GM18870 (cell line): ENCODE results near the gene PTPRN2.
"Not testable (repeated sequence)": the region's sequence is repeated elsewhere in the genome, so short reads cannot be mapped to it uniquely, and the experiment has no call there.

Source experiments
- ATAC-seq: cut with Tn5 transposase; IDR thresholded peaks from one replicate; pipeline ENCODE4 v1.9.1; 2021; ENCODE audit warnings: moderate library complexity; ENCODE audit not compliant: unreplicated experiment

PTPRN2 gene

DNA sequence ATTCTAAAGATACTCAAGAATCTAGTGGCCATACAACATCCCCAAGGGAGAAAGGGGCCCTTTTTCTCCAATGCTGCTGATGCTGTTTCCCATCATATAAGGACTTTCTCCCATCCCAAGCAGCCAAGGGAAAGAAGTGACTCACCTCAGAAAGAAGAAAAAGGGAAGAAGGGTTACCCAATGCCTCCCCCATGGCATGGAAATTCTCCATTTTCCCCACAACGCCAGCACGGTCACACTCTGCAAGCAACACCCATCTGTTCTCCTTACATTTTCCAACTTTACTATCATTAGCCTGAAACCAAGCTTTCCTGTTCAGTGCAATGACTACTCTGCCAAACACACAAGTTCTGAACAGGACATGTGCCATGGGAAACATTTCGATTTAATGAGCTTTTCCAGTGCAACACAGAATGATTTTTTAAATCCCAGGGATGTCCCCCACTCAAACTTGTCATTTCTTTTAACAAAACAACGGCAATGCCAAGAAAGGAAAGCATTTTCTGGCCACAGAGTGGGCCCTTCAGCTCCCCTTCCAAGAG, 67.9 kb downstream of the PTPRN2 start:
- no peak for ATAC-seq

- no peak for ATAC-seq
Measured at GRCh38 chr7:158518980-158519632, 68.5 kb downstream of the PTPRN2 start.

DNA sequence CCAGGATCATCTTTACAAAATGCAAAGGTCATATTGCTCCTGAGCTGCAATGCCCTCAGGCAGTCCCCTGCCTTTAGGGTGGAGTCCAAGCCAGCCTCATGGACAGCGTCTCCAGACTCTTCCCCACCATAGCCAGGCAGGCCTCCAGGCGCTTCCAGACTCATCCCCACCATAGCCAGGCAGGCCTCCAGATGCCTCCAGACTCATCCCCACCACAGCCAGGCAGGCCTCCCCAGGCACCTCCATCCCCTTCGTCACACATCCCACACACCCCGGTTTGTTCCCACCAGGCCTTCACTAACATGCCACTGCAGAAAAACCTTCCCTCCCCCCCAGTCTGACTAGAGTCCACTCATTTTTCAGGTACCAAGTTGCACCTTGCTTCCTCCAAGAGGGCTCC, 70.1 kb downstream of the PTPRN2 start:
- no peak for ATAC-seq

DNA sequence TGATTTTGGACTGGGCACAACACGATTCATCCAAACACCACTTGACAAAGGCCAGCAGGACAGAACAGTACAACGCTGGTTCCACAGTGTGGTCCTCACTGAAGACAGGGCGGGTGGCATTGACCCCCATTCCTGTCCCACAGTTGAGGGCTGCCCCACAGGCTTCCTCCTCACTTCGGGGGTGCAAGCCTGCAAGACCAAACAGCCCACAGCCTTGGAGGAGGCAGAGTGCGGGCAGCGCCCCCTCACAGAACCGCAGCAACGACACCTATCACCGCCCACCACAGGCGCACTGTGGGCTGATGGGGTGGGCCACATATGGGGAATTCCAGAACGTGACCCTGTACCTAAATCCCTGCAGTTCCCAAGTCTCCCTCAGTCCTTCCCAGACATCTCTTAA, 70.6 kb downstream of the PTPRN2 start:
- ATAC-seq, result no peak

DNA sequence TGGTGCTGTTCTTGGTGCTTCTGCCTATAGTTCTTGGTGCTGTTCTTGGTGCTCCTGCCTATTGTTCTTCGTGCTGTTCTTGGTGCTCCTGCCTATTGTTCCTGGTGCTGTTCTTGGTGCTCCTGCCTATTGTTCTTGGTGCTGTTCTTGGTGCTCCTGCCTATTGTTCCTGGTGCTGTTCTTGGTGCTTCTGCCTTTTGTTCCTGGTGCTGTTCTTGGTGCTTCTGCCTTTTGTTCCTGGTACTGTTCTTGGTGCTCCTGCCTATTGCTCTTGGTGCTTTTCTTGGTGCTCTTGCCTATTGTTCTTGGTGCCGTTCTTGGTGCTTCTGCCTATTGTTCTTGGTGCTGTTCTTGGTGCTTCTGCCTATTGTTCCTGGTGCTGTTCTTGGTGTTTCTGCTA, 71.1 kb downstream of the PTPRN2 start:
- ATAC-seq, result no peak

DNA sequence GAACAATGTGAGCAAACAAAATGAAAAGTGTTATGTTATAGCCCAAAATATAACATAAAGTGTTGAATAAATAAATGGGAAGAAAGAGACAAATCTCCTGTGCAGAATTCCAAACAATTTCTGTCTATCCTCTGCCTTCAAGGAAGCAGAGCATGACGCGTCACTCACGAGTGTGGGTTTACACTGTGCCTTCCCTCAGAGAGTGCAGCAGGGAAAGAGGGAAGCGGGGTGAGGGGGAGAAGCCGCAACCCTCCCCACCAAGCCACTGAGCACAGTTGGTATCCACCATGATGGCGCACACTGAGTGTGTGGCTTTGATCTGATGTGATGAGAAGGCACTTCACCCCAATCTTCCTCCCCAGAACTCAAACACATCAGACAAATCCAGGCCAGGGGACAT, 74.8 kb downstream of the PTPRN2 start:
- no peak for ATAC-seq

DNA sequence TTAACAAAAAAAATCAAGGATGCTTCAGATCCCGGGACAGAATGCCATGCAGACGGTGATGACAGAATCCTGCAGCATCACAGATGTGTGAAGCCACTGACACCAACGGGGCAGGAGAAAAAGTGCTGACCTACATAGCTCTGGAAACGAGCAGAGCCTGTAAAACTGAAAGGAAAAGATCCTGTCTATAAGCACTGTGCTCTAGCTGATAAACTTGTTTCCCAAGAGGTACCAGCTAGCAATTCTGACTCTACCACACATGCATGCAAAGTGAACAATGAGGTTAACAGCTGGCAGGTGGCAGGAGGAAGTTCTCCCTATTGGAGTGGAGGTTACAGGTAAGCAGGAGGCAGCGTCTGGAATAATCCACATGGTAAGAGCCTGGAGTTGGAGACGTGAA, 75.6 kb downstream of the PTPRN2 start:
- ATAC-seq, result no peak

GRCh38 chr7:158508802-158509385, 78.7 kb downstream of the PTPRN2 start:
- no peak for ATAC-seq

- ATAC-seq, result not testable (repeated sequence)
Measured at GRCh38 chr7:158508321-158508720, 79.3 kb downstream of the PTPRN2 start.

DNA sequence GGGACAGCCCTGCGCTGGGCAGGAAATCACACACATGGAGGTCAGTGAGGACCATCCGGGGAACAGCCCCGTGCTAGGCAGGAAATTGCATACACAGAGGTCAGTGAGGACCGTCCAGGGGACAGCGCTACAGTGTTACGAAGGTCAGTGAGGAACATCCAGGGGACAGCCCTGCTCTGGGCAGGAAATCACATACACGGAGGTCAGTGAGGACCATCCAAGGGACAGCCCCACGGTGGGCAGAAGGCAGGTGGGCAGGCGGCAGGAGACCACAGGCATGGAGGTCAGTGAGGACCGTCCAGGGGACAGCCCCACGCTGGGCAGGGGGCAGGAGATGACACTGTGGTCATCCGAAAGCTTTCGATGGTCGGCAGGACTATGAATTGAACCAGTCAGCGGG, 79.7 kb downstream of the PTPRN2 start:
- no peak for ATAC-seq

- not testable (repeated sequence) for ATAC-seq
Measured at GRCh38 chr7:158507175-158507574, 80.4 kb downstream of the PTPRN2 start.

DNA sequence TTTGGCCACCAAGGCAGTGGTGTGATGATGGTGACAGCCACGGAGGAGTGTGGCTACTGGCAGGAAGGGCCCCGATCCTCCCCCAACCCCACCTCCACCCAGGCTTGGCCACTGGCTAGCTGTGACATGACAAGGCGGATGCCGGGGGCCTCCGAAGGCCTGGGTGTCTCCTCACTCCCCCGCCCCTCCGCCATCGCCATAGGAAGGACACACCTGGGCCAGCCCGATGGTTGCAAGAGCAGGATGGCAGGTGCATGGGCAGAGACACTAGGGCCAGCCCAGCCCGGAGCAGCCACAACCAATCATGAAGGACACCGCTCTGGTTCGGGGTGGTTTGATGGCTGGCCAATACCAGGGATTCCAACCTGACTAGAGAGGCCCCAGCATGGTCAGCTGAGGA, 81.0 kb downstream of the PTPRN2 start:
- ATAC-seq, result no peak

DNA sequence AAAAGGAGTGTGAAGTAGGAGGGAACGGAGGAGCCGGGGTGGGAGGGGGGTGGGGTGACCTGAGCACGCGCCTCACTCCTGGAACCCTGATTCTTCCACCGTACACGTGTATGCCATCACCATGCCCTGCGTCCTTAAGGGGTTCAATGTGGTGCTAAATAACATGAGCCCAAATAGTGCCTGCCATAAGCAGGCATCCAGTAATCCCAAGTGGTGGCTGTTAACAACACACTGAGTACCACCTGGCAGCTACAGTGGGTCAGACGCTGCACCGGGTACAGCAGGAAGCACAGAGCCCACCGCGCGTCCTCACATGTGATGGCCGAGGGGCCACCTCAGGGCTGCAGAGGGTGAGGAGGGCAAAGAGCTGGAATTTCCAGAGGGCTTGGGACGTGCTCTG, 81.9 kb downstream of the PTPRN2 start:
- no peak for ATAC-seq

- ATAC-seq, result no peak
Measured at GRCh38 chr7:158502068-158502750, 85.4 kb downstream of the PTPRN2 start.

DNA sequence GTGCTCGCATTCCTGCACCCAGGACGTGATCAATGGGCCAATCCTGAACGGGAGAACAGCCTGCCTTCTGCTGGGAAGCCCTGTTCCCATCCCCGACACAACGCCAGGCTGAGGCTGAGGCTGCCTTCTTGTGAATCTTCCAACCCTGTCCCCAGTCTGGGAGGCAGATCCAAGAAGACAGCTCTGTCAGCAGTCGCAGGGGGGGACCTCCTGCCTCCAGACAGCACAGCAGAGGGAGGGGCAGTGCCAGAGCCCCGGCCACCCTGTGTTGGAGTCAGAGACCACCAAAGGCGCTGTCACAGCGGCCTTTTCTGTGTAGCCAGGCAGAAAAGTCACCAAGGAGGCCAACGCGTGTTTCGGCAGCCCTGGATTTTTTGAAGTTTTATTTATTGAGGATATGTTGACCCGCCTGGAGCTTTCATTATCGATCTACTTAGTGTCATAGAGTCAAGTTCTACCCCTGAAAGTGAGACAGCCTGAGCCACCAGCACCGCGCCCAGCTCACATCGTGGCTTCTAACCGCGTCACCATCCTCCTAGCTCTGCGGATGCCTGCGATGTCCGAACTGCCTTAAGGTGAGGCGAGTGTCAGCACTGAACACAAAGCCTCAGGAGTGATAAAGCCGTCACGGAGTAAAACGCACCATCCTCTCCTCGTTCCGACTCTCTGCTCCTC, 86.1 kb downstream of the PTPRN2 start:
- no peak for ATAC-seq

DNA sequence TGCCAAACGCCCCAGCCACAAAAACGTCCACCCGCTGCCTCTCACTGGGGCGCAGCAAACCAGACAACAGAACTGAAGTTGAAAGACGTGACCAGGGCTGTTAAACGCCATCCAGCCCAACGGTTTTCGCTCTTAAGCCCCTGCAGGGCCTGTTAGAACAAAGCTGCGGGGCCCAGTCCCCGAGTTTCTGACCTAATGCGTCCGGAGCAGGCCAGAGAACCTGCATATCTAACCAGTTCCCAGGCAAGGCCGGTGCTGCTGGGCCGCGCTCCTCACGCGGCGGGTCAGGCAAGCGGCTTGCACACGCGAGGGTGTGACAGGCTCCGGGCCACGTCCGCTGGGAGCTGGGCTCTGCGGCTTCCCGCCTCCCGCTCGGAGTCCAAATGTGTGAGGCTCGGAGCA, 87.0 kb downstream of the PTPRN2 start:
- ATAC-seq, result no peak

GRCh38 chr7:158499082-158499455, 88.6 kb downstream of the PTPRN2 start:
- ATAC-seq, result no peak

- ATAC-seq, result no peak
Measured at GRCh38 chr7:158498443-158499081, 89.1 kb downstream of the PTPRN2 start.

DNA sequence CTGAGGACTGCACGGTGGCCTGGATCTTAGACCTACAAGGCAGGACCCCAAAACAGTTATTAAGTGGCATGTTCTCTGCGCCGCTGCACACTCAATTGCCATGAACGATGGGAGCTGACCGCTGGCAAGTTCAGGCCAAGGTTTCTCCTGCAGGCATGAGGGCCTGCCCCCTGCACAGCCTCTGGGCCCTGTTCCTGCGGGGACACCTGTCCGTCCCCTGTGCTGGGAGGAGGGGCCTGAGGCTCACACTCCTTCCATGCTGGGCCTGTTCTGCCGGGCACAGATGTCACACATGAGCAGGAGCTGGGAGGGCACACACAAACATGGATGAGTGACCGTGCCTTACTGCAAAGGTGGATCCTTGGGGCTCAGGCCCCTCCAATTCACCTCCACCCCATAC, 90.0 kb downstream of the PTPRN2 start:
- no peak for ATAC-seq

DNA sequence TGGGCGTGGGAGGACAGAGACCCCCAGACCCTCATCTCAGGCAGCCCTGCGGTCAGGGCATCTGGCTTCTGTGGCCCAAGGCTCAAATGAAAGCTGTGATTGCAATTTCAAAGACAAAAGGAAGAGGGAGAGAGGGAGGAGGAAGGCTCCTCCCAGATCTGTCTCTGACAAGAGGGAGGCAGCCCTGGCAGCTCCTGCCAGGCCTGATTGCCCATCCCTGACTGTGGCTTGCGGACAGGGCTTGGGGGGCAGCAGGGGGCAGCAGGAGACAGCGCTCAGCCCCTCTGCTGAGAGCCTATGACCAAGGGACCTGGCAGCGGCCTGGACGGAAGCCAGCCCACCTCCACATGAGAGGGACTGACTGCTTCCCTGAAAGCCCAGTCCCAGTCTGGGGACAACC, 91.8 kb downstream of the PTPRN2 start:
- ATAC-seq, result no peak

DNA sequence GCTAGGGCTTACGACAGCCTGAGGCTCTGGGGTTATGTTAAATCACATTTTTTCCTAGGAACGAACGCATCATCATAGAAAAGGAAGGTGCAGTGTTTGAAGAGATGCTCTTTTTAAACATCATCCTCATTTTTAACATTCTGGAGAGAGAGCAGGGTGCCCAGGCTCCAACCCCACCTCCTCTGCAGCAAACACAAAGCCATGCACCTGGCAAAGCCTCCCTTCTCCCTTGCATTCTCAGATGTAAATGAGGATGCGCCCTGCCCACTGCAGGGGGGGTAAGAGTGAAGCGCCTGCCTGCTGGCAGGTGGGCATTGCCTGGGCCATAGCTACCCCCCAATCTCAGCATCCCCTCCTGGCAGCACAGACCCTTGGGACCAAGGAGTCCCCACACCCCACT, 92.4 kb downstream of the PTPRN2 start:
- no peak for ATAC-seq
